ENCODE data around the gene PTPN1. TPM values are rescaled to one million over a fixed set of nuclear protein-coding genes. Genes with fewer than 3 reads are reported as not detected.

Gene PTPN1
- total and polyA plus RNA-seq, 2 donors (not counting 3 experiments of a cell fraction or from before 2014, with no cell fraction given): 41.1 to 64.3 TPM

DNA sequence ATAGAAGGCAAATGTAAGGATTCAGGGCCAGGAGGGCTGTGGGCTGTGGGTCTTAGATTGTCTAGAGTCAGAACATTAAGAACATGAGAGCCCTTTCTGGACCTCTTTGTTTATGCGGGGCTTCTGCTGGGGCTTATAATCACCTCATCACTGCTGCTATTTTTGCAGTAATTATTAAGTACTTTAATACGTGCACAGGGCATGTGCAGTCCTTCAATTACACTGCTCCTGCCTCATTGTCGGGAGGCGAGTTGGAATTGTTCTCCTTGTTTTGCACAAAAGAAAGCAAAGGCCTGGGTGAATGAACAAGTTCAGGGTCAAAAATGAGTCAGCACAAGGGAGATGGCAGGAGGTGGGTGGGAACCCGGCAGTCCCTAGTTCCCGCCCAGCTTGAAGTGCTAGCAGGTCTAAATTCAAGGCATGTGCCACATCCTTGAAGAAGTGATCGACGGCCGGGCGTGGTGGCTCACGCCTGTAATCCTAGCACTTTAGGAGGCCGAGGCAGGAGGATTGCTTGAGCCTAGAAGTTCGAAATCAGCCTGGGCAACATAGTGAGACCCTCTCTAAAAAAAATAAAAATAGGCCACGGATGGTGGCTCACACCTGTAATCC, 34.4 kb upstream of the PTPN1 start:
- peak overlapping the region; percentile 10 for H2AFZ ChIP-seq (ENCODE audit: low read depth, low read length)
- ChIA-PET POLR2A (no interaction called here), CTCF (interaction anchor here (0.7 to 1.5 kb wide), 6 partner anchors 8 to 117 kb away, joined by 3 to 4 read pairs (median 3); no protein-coding TSS in a partner anchor)
- TF ChIP-seq POLR2A (IDR thresholded peaks at IDR 0.05; ENCODE audit: low read depth, low read length) (no peak), FOS (IDR thresholded peaks at IDR 0.05; ENCODE audit: borderline replicate concordance, insufficient read depth, low read length) (peak; percentile 72), GATA2 (IDR thresholded peaks at IDR 0.05; ENCODE audit: insufficient read depth, insufficient read length, low read depth, low read length) (no peak), MYC (IDR thresholded peaks at IDR 0.05; ENCODE audit: low read depth, low read length) (no peak), JUN (IDR thresholded peaks at IDR 0.05; ENCODE audit: borderline replicate concordance, insufficient read depth, insufficient read length, low read depth) (peak; percentile 51), EZH2 (IDR thresholded peaks at IDR 0.05; ENCODE audit: borderline replicate concordance, low read depth, low read length, severe bottlenecking) (no peak), CTCF (IDR thresholded peaks at IDR 0.05; ENCODE audit: extremely low read depth in 1 of 2, insufficient read depth in 1 of 2, low read depth in 1 of 2, low read length in 2 of 2) (no peak), POLR2AphosphoS5 (IDR thresholded peaks at IDR 0.05; ENCODE audit: insufficient read depth, low read depth, low read length) (peak; percentile 27)
- TF ChIP-seq, protein P1, sequence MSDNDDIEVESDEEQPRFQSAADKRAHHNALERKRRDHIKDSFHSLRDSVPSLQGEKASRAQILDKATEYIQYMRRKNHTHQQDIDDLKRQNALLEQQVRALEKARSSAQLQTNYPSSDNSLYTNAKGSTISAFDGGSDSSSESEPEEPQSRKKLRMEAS (IDR thresholded peaks at IDR 0.05; ENCODE audit: insufficient read depth, insufficient read length): no peak
- DNase-seq (ENCODE audit: low read depth, low spot score) (peak; percentile 80), FAIRE-seq (peak; percentile 96)
- H3K9me3 ChIP-seq (replicated peaks; ENCODE audit: control insufficient read depth, insufficient read depth, low read length): no peaks in the 10 kb centered on the region
- H3K4me1 ChIP-seq (ENCODE audit: control insufficient read depth, extremely low read depth, insufficient read depth, low read length): peaks cover 24% of the 10 kb centered on the region
- no peaks in the 10 kb centered on the region for H3K79me2 ChIP-seq (ENCODE audit: control insufficient read depth, insufficient read depth, low read length)
- H3K4me3 ChIP-seq (replicated peaks in 1 of 3; ENCODE audit: insufficient read depth in 1 of 3, low read depth in 1 of 3, low read length in 3 of 3): no peak overlapping the region
- dilution Hi-C loops (cut with MboI; ENCODE audit: extremely low pct_ligation_motif_present, low sequenced_read_pairs) (no loop called here), intact Hi-C loops (cut with micrococcal nuclease) (no loop called here)
- H3K27ac ChIP-seq (ENCODE audit: insufficient read depth, low read depth, low read length): peak overlapping the region; percentile 13
- H3K36me3 ChIP-seq (ENCODE audit: control insufficient read depth in 2 of 2, extremely low read depth in 1 of 2, insufficient read depth in 2 of 2, low read length in 2 of 2): no peaks in the 10 kb centered on the region
- no peak overlapping the region for H3K9ac ChIP-seq (replicated peaks; ENCODE audit: extremely low read depth, insufficient read depth, low read length)
- no peaks in the 10 kb centered on the region for H3K9me1 ChIP-seq (replicated peaks; ENCODE audit: control insufficient read depth, extremely low read depth, insufficient read depth, low read length)
- H4K20me1 ChIP-seq (replicated peaks; ENCODE audit: control insufficient read depth, extremely low read depth, insufficient read depth, low read length): no peaks in the 10 kb centered on the region
- no peak overlapping the region for H3K4me2 ChIP-seq (ENCODE audit: insufficient read depth, low read length)
- BruUV-seq (replicated peaks): no TSS peak
- H3K27me3 ChIP-seq (ENCODE audit: control insufficient read depth in 2 of 2, insufficient read depth in 2 of 2, low read length in 2 of 2): no peaks in the 10 kb centered on the region

Data from endothelial cell of umbilical vein (primary cell).